GM21786 (cell line): ENCODE measurements around the gene METTL1.
"Not testable (repeated sequence)": the region's sequence is repeated elsewhere in the genome, so short reads cannot be mapped to it uniquely, and the experiment has no call there.

Source experiments
- ATAC-seq: cut with Tn5 transposase; IDR thresholded peaks from one replicate; pipeline ENCODE4 v1.9.1; 2021; ENCODE audit not compliant: unreplicated experiment

Gene METTL1

GRCh38 chr12:57726151-57726883 lies 45.6 kb downstream of the METTL1 start:
- ATAC-seq, result no peak

DNA sequence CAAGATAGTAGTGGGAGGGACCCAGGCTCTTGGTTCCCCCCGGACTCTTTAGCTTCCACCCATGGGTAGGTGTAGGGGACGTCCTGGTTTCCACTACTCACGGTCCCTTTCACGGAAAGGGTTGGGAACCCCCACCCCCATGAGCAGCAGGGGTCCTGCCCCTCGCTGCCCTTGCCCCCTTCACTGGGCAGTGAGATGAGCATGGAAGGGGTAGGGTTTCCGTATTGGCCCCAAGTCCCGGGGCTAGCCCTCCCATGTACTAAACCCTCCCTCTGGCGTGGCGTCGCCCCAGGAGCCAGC lies 46.1 kb downstream of the METTL1 start:
- ATAC-seq, result no peak

DNA sequence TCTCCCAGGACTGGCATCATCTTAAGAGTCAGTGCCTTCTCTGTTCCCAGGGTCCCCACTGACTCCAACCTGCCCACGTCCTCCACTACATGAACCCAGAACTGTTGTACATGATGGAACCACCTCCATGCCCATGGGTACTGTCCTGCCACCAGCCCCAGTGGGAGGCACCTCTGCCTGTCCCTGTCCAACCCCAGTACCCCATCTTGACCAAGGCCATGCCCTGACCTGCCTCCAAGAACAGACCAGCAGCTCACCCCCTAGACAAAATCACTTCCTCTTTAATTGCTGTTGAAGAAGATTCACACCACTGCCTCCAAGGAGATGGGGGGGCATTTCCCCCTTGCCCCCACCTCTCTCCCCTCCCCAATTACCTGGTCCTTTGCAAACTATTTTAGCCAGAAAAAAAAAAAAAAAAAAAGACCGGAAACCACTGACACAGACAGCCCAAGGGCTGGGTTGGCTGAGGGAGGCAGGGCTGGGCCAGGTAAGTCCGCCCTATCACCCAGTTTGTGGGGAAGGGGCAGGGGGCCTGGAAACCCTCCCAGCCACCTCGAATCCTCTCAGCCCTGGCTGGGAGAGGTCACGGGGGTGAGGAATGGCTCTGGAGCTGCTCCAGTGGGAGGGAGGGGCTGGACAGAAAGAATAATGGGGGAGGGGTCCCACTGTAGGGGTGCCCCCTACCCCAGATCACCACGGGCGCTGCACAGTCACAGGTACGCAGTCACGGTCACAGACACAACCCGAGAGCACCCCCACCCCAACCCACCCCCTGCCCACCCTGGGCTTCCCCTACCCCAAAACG lies 46.8 kb downstream of the METTL1 start:
- no peak for ATAC-seq

GRCh38 chr12:57724003-57724935 lies 47.6 kb downstream of the METTL1 start:
- no peak for ATAC-seq

DNA sequence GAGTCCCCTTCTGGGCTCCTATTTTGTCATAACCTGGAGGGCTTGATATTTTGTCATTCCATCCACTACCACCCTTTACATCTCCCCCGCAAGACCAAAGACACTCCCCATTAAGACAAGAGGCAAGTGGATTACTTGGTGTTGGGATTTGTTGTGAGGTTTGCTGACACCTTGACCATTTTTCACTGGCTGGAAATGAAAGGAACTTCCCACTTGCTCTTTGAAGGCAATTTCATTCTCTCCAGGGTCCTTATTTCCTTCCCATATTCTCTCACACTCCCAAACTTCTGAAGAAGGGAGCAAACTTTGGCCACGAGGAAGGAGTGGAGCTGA lies 48.3 kb downstream of the METTL1 start:
- no peak for ATAC-seq

- no peak for ATAC-seq
Measured at GRCh38 chr12:57722716-57723629, 48.9 kb downstream of the METTL1 start.

DNA sequence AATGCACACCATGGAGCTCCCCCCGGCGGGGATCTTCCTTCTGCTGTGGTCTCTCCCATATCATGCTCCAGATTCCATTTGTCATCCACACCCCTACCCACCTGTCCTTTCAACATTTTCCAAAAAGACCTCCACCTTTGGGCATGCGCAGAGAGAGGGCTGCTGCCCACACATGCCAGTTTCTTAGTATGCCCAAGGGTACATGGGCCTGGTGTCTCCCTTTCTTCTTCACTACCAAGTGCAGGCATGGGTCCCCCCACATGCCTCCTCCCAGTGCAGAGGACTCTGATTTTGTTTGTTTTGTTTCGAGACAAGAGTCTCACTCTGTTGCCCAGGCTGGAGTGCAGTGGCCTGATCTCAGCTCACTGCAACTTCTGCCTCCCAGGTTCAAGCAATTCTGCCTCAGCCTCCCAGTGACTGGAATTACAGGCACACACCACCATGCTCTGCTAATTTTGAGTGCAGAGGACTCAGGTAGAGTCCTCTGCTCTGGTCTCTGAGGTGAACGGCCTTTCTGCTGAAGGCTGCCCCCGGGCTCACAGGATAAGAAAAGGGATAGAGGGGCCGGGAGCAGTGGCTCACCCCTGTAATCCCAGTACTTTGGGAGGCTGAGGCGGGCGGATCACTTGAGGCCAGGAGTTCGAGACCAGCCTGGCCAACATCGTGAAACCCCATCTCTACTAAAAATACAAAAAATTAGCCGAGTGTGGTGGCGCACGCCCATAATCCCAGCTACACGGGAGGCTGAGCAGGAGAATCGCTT lies 49.9 kb downstream of the METTL1 start:
- not testable (repeated sequence) for ATAC-seq

- no peak for ATAC-seq
Measured at GRCh38 chr12:57720606-57721595, 51.0 kb downstream of the METTL1 start.

DNA sequence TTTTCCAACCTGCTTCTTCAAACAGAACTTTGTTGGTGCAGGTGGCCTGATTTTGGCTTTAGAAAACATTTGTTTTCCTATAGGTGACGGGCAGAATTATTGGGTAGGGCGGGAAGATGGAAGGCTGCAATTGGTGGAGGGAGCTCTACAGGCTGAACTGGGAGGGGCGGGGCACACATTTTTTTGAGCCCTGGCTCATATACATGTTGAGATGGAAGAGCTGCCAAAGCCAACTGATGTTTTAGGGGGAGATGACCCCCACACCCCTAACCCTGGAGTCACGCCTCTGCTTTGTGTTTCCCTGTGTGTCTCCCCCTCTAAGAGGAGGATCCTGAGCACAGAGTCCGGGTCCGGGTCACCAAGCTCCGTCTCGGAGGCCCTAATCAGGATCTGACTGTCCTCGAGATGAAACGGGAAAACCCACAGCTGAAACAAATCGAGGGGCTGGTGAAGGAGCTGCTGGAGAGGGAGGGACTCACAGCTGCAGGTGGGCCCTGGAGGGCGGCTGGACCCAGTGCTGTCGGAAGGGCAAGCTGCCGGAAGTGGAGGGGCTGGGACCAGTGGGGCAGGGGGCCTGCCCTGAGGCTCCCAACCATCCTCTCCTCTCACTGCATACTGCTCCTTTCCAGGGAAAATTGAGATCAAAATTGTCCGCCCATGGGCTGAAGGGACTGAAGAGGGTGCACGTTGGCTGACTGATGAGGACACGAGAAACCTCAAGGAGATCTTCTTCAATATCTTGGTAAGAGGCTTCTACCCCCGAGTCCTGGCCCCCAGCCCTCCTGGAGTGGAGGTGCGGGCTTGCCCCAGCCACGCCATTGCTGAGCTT lies 51.9 kb downstream of the METTL1 start:
- no peak for ATAC-seq

GRCh38 chr12:57718641-57719528 lies 53.0 kb downstream of the METTL1 start:
- no peak for ATAC-seq
